OCI-LY3 (cell line): ENCODE data around the gene HERC2.

Experiments
- EZH2phosphoT487 ChIP-seq: fragments of 200-600 bp; shearing (Covaris generic); IDR thresholded peaks from 2 replicates; pipeline ENCODE4 v1.6.1; 2018; ENCODE audit warnings: antibody characterized with exemption, mixed run types, low read depth
- TF ChIP-seq, protein P1 (sequence below): fragments of 200-600, 300-600 bp; sonication (generic); IDR thresholded peaks from 2 replicates; pipeline ENCODE4 v1.5.1; 2014; ENCODE audit warnings: antibody characterized with exemption, low read length, low read depth

DNA sequence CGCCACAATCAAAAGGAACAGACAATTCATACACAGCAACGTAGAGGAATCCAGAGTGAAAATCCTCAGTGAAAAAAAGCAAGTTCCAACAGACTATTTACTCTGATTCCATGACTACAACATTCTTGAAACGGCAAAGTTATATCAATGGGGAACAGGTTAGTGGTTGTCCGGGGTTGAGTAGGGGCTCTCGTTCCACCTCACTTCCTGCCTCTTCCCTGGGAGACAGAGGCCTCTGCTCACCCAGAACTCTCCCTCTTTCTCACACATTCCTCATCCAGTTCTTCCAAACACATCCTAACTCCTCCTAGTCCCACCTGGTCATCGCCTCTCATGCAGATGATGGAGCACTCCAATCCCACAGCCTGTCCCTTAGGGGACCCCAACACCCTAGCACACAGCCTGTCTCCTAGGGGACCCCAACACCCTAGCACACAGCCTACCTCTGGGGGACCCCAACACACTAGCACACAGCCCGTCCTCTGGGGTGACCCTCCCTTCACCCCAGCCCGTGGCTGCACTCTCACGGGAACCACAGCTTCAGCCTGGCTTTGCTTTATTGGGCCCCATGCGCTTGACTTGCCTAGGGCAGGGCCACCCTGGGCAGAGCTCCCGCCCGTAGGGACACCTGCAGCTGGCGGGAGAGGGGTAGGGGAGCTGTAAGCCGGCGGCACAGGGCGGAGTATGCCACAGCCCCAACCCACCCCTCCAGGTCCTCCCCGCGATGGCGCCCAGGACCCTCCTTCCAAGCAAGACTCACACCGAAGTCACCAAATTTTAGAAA lies 228.0 kb downstream of the HERC2 start:
- TF ChIP-seq, protein P1, sequence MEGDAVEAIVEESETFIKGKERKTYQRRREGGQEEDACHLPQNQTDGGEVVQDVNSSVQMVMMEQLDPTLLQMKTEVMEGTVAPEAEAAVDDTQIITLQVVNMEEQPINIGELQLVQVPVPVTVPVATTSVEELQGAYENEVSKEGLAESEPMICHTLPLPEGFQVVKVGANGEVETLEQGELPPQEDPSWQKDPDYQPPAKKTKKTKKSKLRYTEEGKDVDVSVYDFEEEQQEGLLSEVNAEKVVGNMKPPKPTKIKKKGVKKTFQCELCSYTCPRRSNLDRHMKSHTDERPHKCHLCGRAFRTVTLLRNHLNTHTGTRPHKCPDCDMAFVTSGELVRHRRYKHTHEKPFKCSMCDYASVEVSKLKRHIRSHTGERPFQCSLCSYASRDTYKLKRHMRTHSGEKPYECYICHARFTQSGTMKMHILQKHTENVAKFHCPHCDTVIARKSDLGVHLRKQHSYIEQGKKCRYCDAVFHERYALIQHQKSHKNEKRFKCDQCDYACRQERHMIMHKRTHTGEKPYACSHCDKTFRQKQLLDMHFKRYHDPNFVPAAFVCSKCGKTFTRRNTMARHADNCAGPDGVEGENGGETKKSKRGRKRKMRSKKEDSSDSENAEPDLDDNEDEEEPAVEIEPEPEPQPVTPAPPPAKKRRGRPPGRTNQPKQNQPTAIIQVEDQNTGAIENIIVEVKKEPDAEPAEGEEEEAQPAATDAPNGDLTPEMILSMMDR: no peak
- TF ChIP-seq EZH2phosphoT487: no peak
